ENCODE data around the gene TUBE1. TPM values are rescaled to one million over a fixed set of nuclear protein-coding genes. Genes with fewer than 3 reads are reported as not detected.

Gene TUBE1
- total RNA-seq, 1 experiment from 2014 or later, result 18.8 TPM

- in situ Hi-C loops (cut with HindIII; ENCODE audit: low pct_unique_long_range_greater_than_20kb, low sequenced_read_pairs), result no loop called here
- DNase-seq (ENCODE audit: low read depth), result no peak
Observed at GRCh38 chr6:112040956-112041355, 46.3 kb downstream of the TUBE1 start.

DNA sequence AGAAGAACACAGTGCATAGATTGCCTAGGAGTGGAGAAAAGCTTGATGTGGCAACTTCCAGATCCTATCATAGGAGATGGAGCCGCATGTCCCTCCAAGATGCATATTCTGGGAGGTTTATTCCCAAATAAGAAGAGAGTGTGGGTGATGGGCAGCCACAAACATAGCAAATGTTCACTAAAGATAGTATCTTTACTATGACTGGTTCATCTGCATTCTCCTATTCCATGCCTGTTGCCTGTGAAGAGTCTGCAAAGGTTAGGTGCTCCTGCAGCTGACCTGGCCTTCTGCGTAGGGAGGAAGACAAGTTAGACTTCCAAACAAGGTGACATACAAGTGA is 47.9 kb downstream of the TUBE1 start:
- in situ Hi-C loops (cut with HindIII; ENCODE audit: low pct_unique_long_range_greater_than_20kb, low sequenced_read_pairs), result no loop called here
- DNase-seq (ENCODE audit: low read depth), result no peak

DNA sequence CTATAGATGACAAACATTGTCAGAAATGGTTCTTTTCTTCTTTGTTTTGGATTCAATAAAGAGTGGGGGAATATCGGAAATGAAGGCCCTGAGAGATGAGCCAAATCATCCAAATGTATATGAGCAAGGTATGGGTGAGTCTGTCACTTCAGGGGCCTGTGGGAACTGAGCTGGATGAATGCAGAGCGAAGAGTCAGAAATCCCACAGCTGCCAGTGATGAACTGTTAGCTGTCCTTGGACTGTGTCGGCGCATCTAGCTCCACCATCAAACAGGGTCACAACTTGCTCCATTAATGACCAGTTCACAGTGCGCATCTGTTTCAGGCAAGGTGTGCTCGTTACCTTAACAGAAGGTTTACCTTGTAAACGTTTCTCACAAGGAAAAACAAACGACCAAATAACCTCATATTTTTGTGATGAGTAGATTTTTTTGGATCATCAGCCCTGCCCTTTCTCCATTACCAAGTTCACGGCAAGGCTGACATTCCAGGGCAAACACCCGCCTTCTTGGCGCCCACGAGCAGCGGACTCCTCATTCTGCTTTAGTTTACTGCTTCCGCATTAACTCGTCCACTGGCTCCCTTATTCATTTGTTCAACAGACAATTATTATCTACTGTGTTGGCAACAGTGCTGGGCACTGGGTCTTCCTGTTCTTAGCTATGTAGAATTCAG is 48.4 kb downstream of the TUBE1 start:
- in situ Hi-C loops (cut with HindIII; ENCODE audit: low pct_unique_long_range_greater_than_20kb, low sequenced_read_pairs), result no loop called here
- no peak for DNase-seq (ENCODE audit: low read depth)

DNA sequence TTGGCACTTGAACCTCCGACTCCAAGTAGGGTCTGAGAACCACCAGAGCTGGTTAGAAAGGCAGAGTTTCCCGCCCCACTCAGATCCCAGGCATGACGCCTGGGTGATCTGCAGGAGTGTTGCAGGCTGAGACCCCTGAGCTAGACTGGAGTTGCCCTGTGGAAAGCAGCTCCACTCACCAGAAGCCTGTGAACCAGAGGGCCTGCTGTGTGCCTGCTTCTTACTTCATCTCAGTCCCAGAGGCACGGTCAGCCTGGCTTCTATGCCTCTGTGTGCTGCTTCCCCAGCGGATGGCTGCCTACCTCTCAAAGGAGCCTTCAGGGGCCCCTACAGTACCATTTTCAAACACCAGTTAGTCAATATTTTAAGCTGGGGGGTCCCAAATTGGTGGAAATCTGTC is 49.0 kb downstream of the TUBE1 start:
- in situ Hi-C loops (cut with HindIII; ENCODE audit: low pct_unique_long_range_greater_than_20kb, low sequenced_read_pairs), result no loop called here
- DNase-seq (ENCODE audit: low read depth), result no peak

DNA sequence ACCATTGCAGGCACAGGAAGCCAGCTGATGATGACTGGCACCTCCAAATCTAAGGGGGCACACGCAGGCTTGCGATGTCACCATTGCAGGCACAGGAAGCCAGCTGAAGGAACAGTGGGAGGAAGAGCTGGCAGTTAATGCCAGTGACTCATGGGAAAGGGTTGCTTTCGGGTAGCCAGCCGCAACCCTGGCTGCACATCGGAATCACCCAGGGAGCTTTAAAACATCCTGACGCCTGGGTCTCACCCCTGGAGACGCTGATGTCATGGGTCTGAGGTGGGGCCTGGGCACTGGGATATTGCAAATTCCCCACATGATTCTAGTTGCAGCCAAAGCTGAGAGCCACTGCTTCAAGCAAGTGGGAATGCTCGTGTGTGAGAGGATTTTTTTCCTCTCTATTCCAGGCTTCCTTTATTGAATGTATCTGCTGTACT is 49.5 kb downstream of the TUBE1 start:
- DNase-seq (ENCODE audit: low read depth), result peak; percentile 65
- in situ Hi-C loops (cut with HindIII; ENCODE audit: low pct_unique_long_range_greater_than_20kb, low sequenced_read_pairs), result no loop called here

DNA sequence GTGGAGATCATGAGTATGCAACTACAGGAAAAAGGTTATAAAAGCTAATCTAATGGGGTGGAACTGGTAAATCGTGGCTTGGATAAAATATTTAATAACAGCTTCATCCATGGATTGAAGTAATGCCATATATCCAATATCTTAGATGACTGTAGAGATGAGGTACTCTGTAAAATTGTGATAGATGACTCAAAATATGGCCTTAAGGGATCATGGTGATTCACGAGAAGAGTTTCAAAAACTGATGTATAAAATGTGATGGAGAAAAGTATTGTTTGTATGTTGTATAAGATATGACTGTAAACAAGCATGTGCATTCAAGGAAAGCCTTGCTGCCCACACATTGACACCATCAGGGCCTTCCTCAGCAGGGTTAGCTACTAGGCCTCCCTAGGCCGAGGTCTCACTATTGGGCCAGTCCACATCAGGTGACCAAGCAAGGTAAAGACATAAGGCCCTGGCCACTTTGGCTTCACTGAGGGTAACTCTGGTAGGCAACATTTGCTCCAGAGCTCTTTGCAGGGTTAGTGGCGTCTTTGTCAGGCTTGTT is 51.1 kb downstream of the TUBE1 start:
- no peak for DNase-seq (ENCODE audit: low read depth)
- in situ Hi-C loops (cut with HindIII; ENCODE audit: low pct_unique_long_range_greater_than_20kb, low sequenced_read_pairs), result no loop called here

DNA sequence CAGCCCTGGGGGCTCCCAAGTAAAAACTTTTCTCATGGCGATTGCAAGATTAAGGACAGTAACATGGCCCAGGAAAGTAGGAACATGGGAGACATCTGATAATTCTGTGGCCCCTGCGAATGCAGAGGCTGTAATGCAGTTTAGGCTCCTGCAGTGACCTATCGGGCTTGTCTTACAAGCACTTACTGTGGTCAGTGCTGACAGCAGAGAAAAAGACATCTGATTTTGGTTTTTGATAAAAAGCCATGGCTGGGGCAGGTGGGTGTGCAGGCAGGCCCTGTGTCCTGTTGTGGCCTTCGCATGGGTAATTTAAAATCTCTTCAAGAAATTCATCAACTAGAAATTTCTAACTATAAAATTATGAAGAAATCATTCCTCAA is 52.7 kb downstream of the TUBE1 start:
- in situ Hi-C loops (cut with HindIII; ENCODE audit: low pct_unique_long_range_greater_than_20kb, low sequenced_read_pairs), result no loop called here
- DNase-seq (ENCODE audit: low read depth), result no peak

DNA sequence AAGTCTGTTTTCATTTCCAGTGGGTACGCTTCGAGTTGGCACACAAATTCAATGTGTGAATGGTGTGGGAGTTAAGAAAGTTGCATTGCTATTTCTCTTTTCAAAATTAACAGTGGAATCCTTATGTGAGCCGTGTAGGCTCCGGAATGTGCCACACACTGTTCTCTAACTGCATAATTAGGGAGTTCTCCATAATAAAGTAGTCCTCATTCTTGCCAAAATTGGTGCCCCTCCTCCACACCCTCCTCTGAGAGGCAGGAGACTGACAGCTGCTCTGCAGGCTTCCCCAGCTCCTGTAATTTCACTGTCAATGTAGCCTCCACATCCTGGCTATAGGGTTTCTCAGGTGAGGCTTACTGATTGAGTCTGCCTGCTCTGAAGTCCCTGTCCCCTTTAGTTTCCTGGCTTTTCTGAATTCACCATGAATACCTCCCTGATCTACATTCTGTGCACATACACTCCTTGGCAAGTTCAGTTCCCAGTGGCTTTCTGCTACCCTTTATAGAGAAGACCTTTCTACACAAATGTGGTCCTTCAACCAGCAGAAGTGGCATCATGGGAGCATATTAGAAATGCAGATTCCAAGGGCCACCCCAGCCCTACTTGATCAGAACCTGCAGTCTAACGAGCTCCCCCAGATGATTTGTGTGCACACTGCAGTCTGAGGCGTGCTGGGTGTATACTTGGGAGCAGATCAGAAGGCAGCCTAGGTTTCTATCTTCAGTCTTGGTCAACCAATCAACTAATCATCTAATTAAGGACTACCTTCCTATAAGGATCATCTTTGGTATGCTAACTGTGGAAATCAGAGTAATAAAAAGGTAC is 53.3 kb downstream of the TUBE1 start:
- in situ Hi-C loops (cut with HindIII; ENCODE audit: low pct_unique_long_range_greater_than_20kb, low sequenced_read_pairs), result no loop called here
- no peak for DNase-seq (ENCODE audit: low read depth)

GRCh38 chr6:112032728-112033127 is 54.6 kb downstream of the TUBE1 start:
- in situ Hi-C loops (cut with HindIII; ENCODE audit: low pct_unique_long_range_greater_than_20kb, low sequenced_read_pairs), result no loop called here
- no peak for DNase-seq (ENCODE audit: low read depth)

DNA sequence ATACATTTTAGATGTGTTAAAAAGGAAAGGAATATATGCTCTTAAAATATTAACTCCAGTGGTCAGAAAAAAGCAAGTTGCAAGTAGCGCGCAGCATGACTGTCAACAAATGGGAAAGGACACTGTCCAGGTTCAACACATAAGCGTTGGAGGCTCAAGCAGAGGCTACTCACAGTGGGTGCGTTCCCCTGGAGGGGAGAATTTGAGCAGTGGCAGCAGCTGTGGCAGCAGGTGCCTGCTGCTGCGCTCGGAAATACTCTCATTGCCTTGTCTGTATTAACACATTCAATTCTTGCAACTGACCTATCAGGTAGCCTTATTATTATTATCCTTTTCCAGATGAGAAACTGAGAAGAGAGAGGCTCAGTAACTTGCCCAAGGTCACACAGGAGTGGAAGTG is 55.3 kb downstream of the TUBE1 start:
- DNase-seq (ENCODE audit: low read depth), result no peak
- in situ Hi-C loops (cut with HindIII; ENCODE audit: low pct_unique_long_range_greater_than_20kb, low sequenced_read_pairs), result no loop called here

DNA sequence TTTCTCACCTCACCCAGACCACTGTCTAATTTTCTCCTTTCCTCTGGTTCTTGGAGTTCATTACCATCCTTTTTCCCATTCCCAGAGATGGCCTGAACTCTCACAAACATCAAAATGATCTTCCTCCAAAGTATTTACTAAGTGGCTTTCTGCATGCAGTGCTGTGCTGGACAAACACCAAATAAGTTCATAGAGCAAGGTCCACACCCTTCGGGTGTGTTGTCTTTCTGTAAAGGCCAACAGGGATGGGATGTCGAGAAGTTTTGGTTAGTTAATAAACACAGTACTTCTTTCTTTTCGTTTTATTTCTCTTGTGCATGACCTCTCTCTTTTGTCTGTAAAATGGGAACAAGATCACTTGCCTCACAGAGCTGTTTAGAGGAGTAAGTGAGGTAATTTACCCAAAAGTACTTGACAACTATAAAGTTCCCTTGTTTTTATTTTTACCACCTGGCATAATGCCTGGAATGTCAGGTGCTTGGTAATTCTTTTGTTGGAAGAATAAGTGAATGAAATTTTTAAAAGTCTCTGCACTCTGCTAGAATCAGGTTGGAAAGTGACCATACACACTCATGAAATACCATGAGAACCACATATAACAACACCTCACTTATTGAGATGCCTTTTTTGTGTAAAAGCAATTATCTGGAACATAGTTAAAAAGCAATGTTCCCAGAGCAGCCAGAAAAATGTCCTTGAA is 56.2 kb downstream of the TUBE1 start:
- DNase-seq (ENCODE audit: low read depth), result no peak
- in situ Hi-C loops (cut with HindIII; ENCODE audit: low pct_unique_long_range_greater_than_20kb, low sequenced_read_pairs), result no loop called here

- no peak for DNase-seq (ENCODE audit: low read depth)
- in situ Hi-C loops (cut with HindIII; ENCODE audit: low pct_unique_long_range_greater_than_20kb, low sequenced_read_pairs), result no loop called here
Observed at GRCh38 chr6:112030206-112030960, 56.9 kb downstream of the TUBE1 start.

DNA sequence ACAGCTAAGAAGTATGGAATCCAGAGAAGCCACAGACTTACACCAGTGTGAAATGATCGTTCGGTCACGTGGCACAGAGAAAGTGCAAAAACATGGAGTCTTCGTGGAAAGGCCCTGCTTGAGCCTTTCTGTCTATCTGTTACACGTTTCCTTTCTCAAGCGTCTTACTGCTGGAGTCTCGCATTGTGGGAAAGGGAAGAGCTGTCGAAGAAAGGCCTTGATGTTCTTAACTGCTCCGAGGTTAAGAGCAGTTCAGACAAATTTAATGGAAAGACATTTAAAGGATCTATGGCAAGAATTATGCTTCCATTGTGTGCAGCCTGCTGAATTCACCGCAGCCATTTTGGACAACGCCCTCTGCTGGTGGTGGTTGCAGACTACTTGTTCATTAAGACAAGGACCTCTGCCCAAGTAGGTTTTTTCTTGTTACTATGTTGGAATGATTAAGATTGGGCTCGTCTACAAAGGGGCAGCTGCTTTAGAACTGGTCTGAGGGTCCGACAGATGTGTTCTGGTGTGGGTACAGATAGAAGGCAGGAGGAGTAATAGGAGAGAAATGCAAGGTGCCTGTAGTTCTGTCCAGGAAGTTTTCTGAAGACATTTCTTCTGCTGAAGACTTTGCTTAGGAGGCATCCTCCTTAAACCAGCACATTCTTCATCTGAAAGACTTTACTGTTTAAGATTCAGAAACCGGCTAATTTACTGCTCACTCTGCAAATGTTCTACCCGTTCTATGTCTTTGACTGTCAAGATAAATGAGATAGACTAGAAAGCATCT is 58.0 kb downstream of the TUBE1 start:
- in situ Hi-C loops (cut with HindIII; ENCODE audit: low pct_unique_long_range_greater_than_20kb, low sequenced_read_pairs), result no loop called here
- DNase-seq (ENCODE audit: low read depth), result peak; percentile 21

DNA sequence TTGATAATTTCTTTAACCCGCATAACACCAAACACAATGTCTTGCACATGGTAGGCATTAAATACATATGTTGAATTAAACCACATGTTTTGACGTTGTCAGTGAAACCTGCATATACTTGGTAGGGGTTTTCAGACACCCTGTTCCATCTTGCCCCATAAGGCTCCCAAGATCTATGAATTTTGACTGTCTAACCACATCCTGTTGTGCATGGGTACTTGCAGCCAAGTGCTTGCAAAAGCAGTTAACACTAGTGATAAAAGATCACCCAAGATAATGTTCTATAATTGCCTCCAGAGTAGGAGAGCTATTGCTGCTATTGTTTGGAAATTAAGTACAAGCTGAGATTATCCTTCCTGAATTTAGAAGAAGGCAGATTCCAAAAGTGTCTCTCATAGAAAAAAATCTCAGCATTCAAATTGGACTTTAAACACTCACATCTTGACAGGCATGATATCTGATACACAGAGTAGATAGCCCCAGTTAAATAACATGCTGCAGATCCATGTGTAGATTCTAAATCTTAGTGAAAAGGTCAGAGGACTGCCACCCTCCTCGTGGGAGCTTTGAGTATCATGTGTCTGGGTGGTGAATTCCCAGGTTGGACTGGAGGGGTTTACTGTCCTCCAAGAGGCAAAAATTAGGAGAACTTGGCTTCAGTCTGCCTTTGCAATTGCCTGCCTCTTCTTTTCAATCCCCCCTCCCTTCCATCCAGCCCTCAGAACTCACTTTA is 59.2 kb downstream of the TUBE1 start:
- no peak for DNase-seq (ENCODE audit: low read depth)
- in situ Hi-C loops (cut with HindIII; ENCODE audit: low pct_unique_long_range_greater_than_20kb, low sequenced_read_pairs), result no loop called here

GRCh38 chr6:112026933-112027332 is 60.3 kb downstream of the TUBE1 start:
- DNase-seq (ENCODE audit: low read depth), result no peak
- in situ Hi-C loops (cut with HindIII; ENCODE audit: low pct_unique_long_range_greater_than_20kb, low sequenced_read_pairs), result no loop called here

DNA sequence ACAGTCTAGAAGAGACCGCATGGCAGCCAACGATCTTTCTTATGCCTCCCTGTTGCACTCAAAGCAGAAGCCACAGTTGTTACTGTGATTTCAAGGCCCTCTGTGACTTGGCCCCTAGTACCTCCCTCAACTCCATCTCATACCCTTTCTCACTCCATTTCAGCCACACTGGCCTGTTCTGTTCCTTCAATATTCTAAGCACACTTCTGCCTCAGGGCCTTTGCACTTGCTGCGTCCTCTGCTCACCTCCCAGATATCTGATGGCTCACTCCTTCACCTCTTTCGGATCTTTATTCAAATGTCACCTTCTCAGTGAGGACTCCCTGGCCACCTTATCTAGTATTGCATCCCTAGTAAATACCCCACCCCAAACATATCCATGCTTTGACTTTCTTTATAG is 62.8 kb downstream of the TUBE1 start:
- no peak for DNase-seq (ENCODE audit: low read depth)
- in situ Hi-C loops (cut with HindIII; ENCODE audit: low pct_unique_long_range_greater_than_20kb, low sequenced_read_pairs), result no loop called here

GRCh38 chr6:112022749-112023148 is 64.5 kb downstream of the TUBE1 start:
- in situ Hi-C loops (cut with HindIII; ENCODE audit: low pct_unique_long_range_greater_than_20kb, low sequenced_read_pairs), result no loop called here
- no peak for DNase-seq (ENCODE audit: low read depth)

Data from Caki2 (cell line).